SK-N-SH treated with all-trans-retinoic acid at 6 μM for 48 hours (cell line): ENCODE results near the gene RABGGTA.

ENCODE experiments used
- ATAC-seq: fragments of 200-7000 bp; cut with Tn5 transposase; 3 replicates; pipeline ENCODE4 v1.9.1; 2020; ENCODE audit warnings: mild to moderate bottlenecking, moderate library complexity
- ARNTL ChIP-seq: fragments of 450-650 bp; formaldehyde crosslinking; IDR thresholded peaks from 2 replicates; pipeline ENCODE4 v1.5.0; 2020; ENCODE audit warnings: low read depth, mild to moderate bottlenecking, moderate library complexity, borderline replicate concordance
- BACH2 ChIP-seq: fragments of 250-450 bp; sonication (Bioruptor Pico); IDR thresholded peaks from 2 replicates; pipeline ENCODE4 v1.9.0; 2021; ENCODE audit warnings: mild to moderate bottlenecking, borderline replicate concordance
- CREB5 ChIP-seq: fragments of 250-450 bp; sonication (Bioruptor Pico); IDR thresholded peaks from 2 replicates; pipeline ENCODE4 v1.5.1; 2020; ENCODE audit warnings: low read depth, mild to moderate bottlenecking, moderate library complexity
- CSDC2 ChIP-seq: fragments of 250-450 bp; sonication (Bioruptor Pico); IDR thresholded peaks from 2 replicates; pipeline ENCODE4 v1.5.0; 2020; ENCODE audit warnings: mild to moderate bottlenecking, moderate library complexity
- CSRNP3 ChIP-seq: fragments of 250-450 bp; sonication (Bioruptor Pico); IDR thresholded peaks from 2 replicates; pipeline ENCODE4 v1.5.1; 2021; ENCODE audit warnings: mild to moderate bottlenecking, moderate library complexity
- ESRRG ChIP-seq: fragments of 250-450 bp; sonication (Bioruptor Pico); IDR thresholded peaks from 2 replicates; pipeline ENCODE4 v1.6.1; 2021; ENCODE audit warnings: mild to moderate bottlenecking
- GLIS3 ChIP-seq: fragments of 250-450 bp; sonication (Bioruptor Pico); IDR thresholded peaks from 2 replicates; pipeline ENCODE4 v1.5.0; 2020; ENCODE audit warnings: mild to moderate bottlenecking, moderate library complexity
- ISL1 ChIP-seq: fragments of 250-450 bp; sonication (Bioruptor Pico); IDR thresholded peaks from 2 replicates; pipeline ENCODE4 v2.1.2; 2022; ENCODE audit warnings: mild to moderate bottlenecking, moderate library complexity
- OSR1 ChIP-seq: fragments of 250-450 bp; sonication (Bioruptor Pico); IDR thresholded peaks from 2 replicates; pipeline ENCODE4 v1.8.0; 2022; ENCODE audit warnings: moderate library complexity, mild to moderate bottlenecking, inconsistent platforms
- POU6F1 ChIP-seq: fragments of 250-450 bp; sonication (Bioruptor Pico); IDR thresholded peaks from 2 replicates; pipeline ENCODE4 v1.8.0; 2021; ENCODE audit warnings: low read depth, mild to moderate bottlenecking, moderate library complexity, borderline replicate concordance
- PPARA ChIP-seq: fragments of 250-450 bp; sonication (Bioruptor Pico); IDR thresholded peaks from 2 replicates; pipeline ENCODE4 v1.5.0; 2020; ENCODE audit warnings: mild to moderate bottlenecking, borderline replicate concordance
- SNAI2 ChIP-seq: fragments of 250-450 bp; sonication (Bioruptor Pico); IDR thresholded peaks from 2 replicates; pipeline ENCODE4 v1.5.0; 2020; ENCODE audit warnings: mild to moderate bottlenecking, moderate library complexity
- TOX ChIP-seq: fragments of 250-450 bp; sonication (Bioruptor Pico); IDR thresholded peaks from 2 replicates; pipeline ENCODE4 v1.8.0; 2021; ENCODE audit warnings: mild to moderate bottlenecking, moderate library complexity, borderline replicate concordance
- ZC3H10 ChIP-seq: fragments of 250-450 bp; sonication (Bioruptor Pico); IDR thresholded peaks from 2 replicates; pipeline ENCODE4 v1.5.1; 2021; ENCODE audit warnings: mild to moderate bottlenecking, moderate library complexity
- ZFP3 ChIP-seq: fragments of 250-450 bp; sonication (Bioruptor Pico); IDR thresholded peaks from 2 replicates; pipeline ENCODE4 v1.5.0; 2020; ENCODE audit warnings: mild to moderate bottlenecking, moderate library complexity
- ZFP30 ChIP-seq: fragments of 450-650 bp; formaldehyde crosslinking; IDR thresholded peaks from 2 replicates; pipeline ENCODE4 v1.5.0; 2022; ENCODE audit warnings: mild to moderate bottlenecking, moderate library complexity
- ZNF565 ChIP-seq: fragments of 450-650 bp; formaldehyde crosslinking; conservative IDR thresholded peaks from 2 replicates; pipeline ENCODE4 v1.5.0; 2020; ENCODE audit warnings: low read depth, mild to moderate bottlenecking, moderate library complexity
- ZNF8 ChIP-seq: fragments of 450-650 bp; formaldehyde crosslinking; IDR thresholded peaks from 2 replicates; pipeline ENCODE4 v1.5.0; 2020; ENCODE audit warnings: mild to moderate bottlenecking, moderate library complexity
- TF ChIP-seq, protein P1 (sequence below): fragments of 250-450 bp; sonication (Bioruptor Pico); IDR thresholded peaks from 2 replicates; pipeline ENCODE4 v1.5.0; 2020; ENCODE audit warnings: mild to moderate bottlenecking, moderate library complexity
- TF ChIP-seq, protein P2 (sequence below): fragments of 250-450 bp; sonication (Bioruptor Pico); IDR thresholded peaks from 2 replicates; pipeline ENCODE4 v1.8.0; 2020; ENCODE audit warnings: mild to moderate bottlenecking, moderate library complexity, borderline replicate concordance

Gene RABGGTA

GRCh38 chr14:24271134-24271833 is at the start of gene RABGGTA:
Gene RABGGTA, minus strand, starts transcription at chr14:24271597. Its CDS starts 482 bp downstream, at chr14:24271115.
- TF ChIP-seq ISL1: no peak
- TF ChIP-seq, protein P1, sequence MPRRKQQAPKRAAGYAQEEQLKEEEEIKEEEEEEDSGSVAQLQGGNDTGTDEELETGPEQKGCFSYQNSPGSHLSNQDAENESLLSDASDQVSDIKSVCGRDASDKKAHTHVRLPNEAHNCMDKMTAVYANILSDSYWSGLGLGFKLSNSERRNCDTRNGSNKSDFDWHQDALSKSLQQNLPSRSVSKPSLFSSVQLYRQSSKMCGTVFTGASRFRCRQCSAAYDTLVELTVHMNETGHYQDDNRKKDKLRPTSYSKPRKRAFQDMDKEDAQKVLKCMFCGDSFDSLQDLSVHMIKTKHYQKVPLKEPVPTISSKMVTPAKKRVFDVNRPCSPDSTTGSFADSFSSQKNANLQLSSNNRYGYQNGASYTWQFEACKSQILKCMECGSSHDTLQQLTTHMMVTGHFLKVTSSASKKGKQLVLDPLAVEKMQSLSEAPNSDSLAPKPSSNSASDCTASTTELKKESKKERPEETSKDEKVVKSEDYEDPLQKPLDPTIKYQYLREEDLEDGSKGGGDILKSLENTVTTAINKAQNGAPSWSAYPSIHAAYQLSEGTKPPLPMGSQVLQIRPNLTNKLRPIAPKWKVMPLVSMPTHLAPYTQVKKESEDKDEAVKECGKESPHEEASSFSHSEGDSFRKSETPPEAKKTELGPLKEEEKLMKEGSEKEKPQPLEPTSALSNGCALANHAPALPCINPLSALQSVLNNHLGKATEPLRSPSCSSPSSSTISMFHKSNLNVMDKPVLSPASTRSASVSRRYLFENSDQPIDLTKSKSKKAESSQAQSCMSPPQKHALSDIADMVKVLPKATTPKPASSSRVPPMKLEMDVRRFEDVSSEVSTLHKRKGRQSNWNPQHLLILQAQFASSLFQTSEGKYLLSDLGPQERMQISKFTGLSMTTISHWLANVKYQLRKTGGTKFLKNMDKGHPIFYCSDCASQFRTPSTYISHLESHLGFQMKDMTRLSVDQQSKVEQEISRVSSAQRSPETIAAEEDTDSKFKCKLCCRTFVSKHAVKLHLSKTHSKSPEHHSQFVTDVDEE (CRISPR knock-in tag): 0 out of 2 replicates have a peak, but pooled peaks have one; percentile 3
- 0 out of 2 replicates have a peak, but pooled peaks have one; percentile 34 for TF ChIP-seq ZFP3 (CRISPR knock-in tag)
- no peak for TF ChIP-seq ARNTL (CRISPR knock-in tag)
- ATAC-seq: peak; percentile 99

- ATAC-seq: peak; percentile 21; the same call in 2 of the 3 replicates
- TF ChIP-seq OSR1 (CRISPR knock-in tag): no peak
- TF ChIP-seq ISL1: no peak
- TF ChIP-seq ZC3H10 (CRISPR knock-in tag): no peak
Observed at GRCh38 chr14:24317141-24317928, 45.9 kb upstream of the RABGGTA start.

DNA sequence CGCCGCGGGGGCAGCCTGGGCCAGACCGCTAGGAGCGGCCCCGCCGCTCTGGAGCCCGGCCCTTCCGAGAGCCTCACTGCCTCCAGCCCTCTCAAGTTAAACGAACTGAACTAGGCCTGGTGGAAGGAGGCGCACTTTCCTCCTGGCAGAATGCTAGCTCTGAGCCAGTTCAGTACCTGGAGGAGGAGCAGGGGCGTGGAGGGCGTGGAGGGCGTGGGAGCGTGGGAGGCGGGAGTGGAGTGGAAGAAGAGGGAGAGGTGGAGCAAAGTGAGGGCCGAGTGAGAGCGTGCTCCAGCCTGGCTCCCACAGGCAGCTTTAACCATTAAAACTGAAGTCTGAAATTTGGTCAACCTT is 45.2 kb upstream of the RABGGTA start:
- ATAC-seq: no peak
- TF ChIP-seq OSR1 (CRISPR knock-in tag): no peak

DNA sequence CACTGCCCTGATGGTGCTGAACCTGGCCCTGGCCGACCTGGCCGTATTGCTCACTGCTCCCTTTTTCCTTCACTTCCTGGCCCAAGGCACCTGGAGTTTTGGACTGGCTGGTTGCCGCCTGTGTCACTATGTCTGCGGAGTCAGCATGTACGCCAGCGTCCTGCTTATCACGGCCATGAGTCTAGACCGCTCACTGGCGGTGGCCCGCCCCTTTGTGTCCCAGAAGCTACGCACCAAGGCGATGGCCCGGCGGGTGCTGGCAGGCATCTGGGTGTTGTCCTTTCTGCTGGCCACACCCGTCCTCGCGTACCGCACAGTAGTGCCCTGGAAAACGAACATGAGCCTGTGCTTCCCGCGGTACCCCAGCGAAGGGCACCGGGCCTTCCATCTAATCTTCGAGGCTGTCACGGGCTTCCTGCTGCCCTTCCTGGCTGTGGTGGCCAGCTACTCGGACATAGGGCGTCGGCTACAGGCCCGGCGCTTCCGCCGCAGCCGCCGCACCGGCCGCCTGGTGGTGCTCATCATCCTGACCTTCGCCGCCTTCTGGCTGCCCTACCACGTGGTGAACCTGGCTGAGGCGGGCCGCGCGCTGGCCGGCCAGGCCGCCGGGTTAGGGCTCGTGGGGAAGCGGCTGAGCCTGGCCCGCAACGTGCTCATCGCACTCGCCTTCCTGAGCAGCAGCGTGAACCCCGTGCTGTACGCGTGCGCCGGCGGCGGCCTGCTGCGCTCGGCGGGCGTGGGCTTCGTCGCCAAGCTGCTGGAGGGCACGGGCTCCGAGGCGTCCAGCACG is 44.6 kb upstream of the RABGGTA start:
- no peak for ATAC-seq
- TF ChIP-seq SNAI2 (CRISPR knock-in tag): no peak
- no peak for TF ChIP-seq ISL1
- TF ChIP-seq, protein P2, sequence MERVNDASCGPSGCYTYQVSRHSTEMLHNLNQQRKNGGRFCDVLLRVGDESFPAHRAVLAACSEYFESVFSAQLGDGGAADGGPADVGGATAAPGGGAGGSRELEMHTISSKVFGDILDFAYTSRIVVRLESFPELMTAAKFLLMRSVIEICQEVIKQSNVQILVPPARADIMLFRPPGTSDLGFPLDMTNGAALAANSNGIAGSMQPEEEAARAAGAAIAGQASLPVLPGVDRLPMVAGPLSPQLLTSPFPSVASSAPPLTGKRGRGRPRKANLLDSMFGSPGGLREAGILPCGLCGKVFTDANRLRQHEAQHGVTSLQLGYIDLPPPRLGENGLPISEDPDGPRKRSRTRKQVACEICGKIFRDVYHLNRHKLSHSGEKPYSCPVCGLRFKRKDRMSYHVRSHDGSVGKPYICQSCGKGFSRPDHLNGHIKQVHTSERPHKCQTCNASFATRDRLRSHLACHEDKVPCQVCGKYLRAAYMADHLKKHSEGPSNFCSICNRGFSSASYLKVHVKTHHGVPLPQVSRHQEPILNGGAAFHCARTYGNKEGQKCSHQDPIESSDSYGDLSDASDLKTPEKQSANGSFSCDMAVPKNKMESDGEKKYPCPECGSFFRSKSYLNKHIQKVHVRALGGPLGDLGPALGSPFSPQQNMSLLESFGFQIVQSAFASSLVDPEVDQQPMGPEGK (CRISPR knock-in tag): no peak
- no peak for TF ChIP-seq OSR1 (CRISPR knock-in tag)
- no peak for TF ChIP-seq ZNF8 (CRISPR knock-in tag)
- TF ChIP-seq ESRRG (CRISPR knock-in tag): no peak
- TF ChIP-seq ARNTL (CRISPR knock-in tag): no peak
- no peak for TF ChIP-seq CREB5 (CRISPR knock-in tag)
- no peak for TF ChIP-seq ZC3H10 (CRISPR knock-in tag)
- no peak for TF ChIP-seq TOX (CRISPR knock-in tag)
- no peak for TF ChIP-seq BACH2 (CRISPR knock-in tag)
- TF ChIP-seq ZFP30 (CRISPR knock-in tag): no peak
- TF ChIP-seq CSDC2 (CRISPR knock-in tag): no peak
- TF ChIP-seq GLIS3: no peak
- no peak for TF ChIP-seq CSRNP3 (CRISPR knock-in tag)
- no peak for TF ChIP-seq PPARA (CRISPR knock-in tag)
- no peak for TF ChIP-seq ZNF565
- TF ChIP-seq ZFP3 (CRISPR knock-in tag): no peak
- TF ChIP-seq POU6F1 (CRISPR knock-in tag): no peak
